ENCODE results near the gene CNTNAP5.
"Not testable (repeated sequence)": the region's sequence is repeated elsewhere in the genome, so short reads cannot be mapped to it uniquely, and the experiment has no call there.

The CNTNAP5 gene

GRCh38 chr2:124323321-124323720 is 298.2 kb downstream of the CNTNAP5 start:
- DNase-seq (ENCODE audit: low read depth): peak; percentile 82

GRCh38 chr2:124325667-124326440 is 300.8 kb downstream of the CNTNAP5 start:
- DNase-seq (ENCODE audit: low read depth): peak; percentile 16

- DNase-seq (ENCODE audit: low read depth): no peak
These were observed 302.2 kb downstream of the CNTNAP5 start for GRCh38 chr2:124327303-124327702.

GRCh38 chr2:124328397-124328796 is 303.3 kb downstream of the CNTNAP5 start:
- DNase-seq (ENCODE audit: low read depth): no peak

GRCh38 chr2:124333784-124334183 is 308.7 kb downstream of the CNTNAP5 start:
- no peak for DNase-seq (ENCODE audit: low read depth)

- DNase-seq (ENCODE audit: low read depth): no peak
These were observed 310.0 kb downstream of the CNTNAP5 start for GRCh38 chr2:124335058-124335457.

- DNase-seq (ENCODE audit: low read depth): peak; percentile 80
These were observed 314.6 kb downstream of the CNTNAP5 start for GRCh38 chr2:124339709-124340108.

- no peak for DNase-seq (ENCODE audit: low read depth)
These were observed 318.9 kb downstream of the CNTNAP5 start for GRCh38 chr2:124343827-124344498.

GRCh38 chr2:124347209-124347608 is 322.1 kb downstream of the CNTNAP5 start:
- no peak for DNase-seq (ENCODE audit: low read depth)

- DNase-seq (ENCODE audit: low read depth): no peak
These were observed 328.6 kb downstream of the CNTNAP5 start for GRCh38 chr2:124353656-124354055.

- no peak for DNase-seq (ENCODE audit: low read depth)
These were observed 329.4 kb downstream of the CNTNAP5 start for GRCh38 chr2:124354466-124354865.

GRCh38 chr2:124361966-124362365 is 336.9 kb downstream of the CNTNAP5 start:
- DNase-seq (ENCODE audit: low read depth): not testable (repeated sequence)

- no peak for DNase-seq (ENCODE audit: low read depth)
These were observed 344.1 kb downstream of the CNTNAP5 start for GRCh38 chr2:124369181-124369580.

- DNase-seq (ENCODE audit: low read depth): no peak
These were observed 355.2 kb downstream of the CNTNAP5 start for GRCh38 chr2:124380221-124380749.

GRCh38 chr2:124382067-124382618 is 357.1 kb downstream of the CNTNAP5 start:
- no peak for DNase-seq (ENCODE audit: low read depth)

GRCh38 chr2:124395961-124396360 is 370.9 kb downstream of the CNTNAP5 start:
- DNase-seq (ENCODE audit: low read depth): no peak

GRCh38 chr2:124402274-124402673 is 377.2 kb downstream of the CNTNAP5 start:
- DNase-seq (ENCODE audit: low read depth): no peak

GRCh38 chr2:124407836-124408534 is 382.9 kb downstream of the CNTNAP5 start:
- DNase-seq (ENCODE audit: low read depth): not testable (repeated sequence)

- DNase-seq (ENCODE audit: low read depth): no peak
These were observed 399.0 kb downstream of the CNTNAP5 start for GRCh38 chr2:124424074-124424473.

GRCh38 chr2:124426122-124426521 is 401.0 kb downstream of the CNTNAP5 start:
- no peak for DNase-seq (ENCODE audit: low read depth)

GRCh38 chr2:124426625-124427024 is 401.5 kb downstream of the CNTNAP5 start:
- DNase-seq (ENCODE audit: low read depth): no peak

- peak; percentile 7 for DNase-seq (ENCODE audit: low read depth)
These were observed 412.7 kb downstream of the CNTNAP5 start for GRCh38 chr2:124437811-124438210.
